GM21717 (cell line): ENCODE measurements around the gene XIRP1.

ENCODE experiments used
- ATAC-seq: cut with Tn5 transposase; IDR thresholded peaks from one replicate; pipeline ENCODE4 v1.9.1; 2021; ENCODE audit warnings: mild to moderate bottlenecking, moderate library complexity; ENCODE audit not compliant: unreplicated experiment

The XIRP1 gene

DNA sequence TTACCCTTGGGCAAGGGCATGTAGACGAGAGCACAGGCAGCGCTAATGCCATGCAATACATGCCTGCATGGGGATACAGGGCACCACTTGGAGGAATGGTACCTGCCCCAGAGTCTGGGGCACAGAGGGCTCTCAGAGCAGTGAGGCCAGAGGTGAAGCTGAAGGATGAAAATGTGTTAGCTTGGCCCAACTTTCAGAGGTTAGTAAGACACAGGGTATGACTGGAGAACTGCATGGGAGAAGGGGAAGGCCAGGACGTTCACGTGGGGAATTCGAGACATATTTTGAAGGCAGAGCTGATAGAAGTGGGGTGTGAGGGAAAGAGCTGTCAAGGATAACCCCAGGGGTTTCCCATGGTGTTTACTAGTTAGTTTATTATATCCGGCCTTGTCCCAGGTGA is 58.6 kb downstream of the XIRP1 start:
- no peak for ATAC-seq
